Kidney (tissue), 14 donors: ENCODE results near the gene HSPA9. TPM values are rescaled to one million over a fixed set of nuclear protein-coding genes. Genes with fewer than 3 reads are reported as not detected.

ENCODE experiments used
- DNase-seq, 5 donors: peaks; one replicate each; pipeline ENCODE4 v3.0.0-alpha.2; 2013 to 2020
- FAIRE-seq: peaks from 2 replicates; lab custom pipeline; 2012; peaks lifted over from hg19 to GRCh38; lab: Jason Lieb, UNC
- H3K27ac ChIP-seq, 2 donors: one replicate each; pipeline ENCODE4 v1.7.0; 2013; ENCODE audit warnings: low read depth in 2 of 2, low read length in 2 of 2, inconsistent platforms in 1 of 2
- H3K27me3 ChIP-seq: one replicate; pipeline ENCODE4 v1.7.1; 2013; ENCODE audit warnings: low read length, inconsistent platforms; ENCODE audit not compliant: control insufficient read depth, insufficient read depth
- H3K36me3 ChIP-seq, 3 donors: one replicate each; pipeline versions ENCODE4 v1.7.0 to v1.7.1; 2013; ENCODE audit warnings: low read length in 3 of 3, control low read depth in 1 of 3, inconsistent platforms in 1 of 3; ENCODE audit not compliant: insufficient read depth in 3 of 3, control insufficient read depth in 2 of 3
- H3K4me1 ChIP-seq, 3 donors: one replicate each; pipeline versions ENCODE4 v1.7.0 to v1.7.1; 2013; ENCODE audit warnings: low read length in 3 of 3, inconsistent platforms in 1 of 3, low read depth in 1 of 3; ENCODE audit not compliant: control insufficient read depth in 2 of 3, insufficient read depth in 2 of 3
- H3K4me3 ChIP-seq, 3 donors: one replicate each; pipeline versions ENCODE4 v1.7.0 to v1.8.1; 2013; ENCODE audit warnings: low read length in 3 of 3, control low read depth in 1 of 3, inconsistent platforms in 1 of 3
- H3K9ac ChIP-seq, 3 donors: one replicate each; pipeline versions ENCODE4 v1.7.0 to v1.7.1; 2013; ENCODE audit warnings: low read length in 3 of 3, control low read depth in 1 of 3, inconsistent platforms in 1 of 3
- H3K9me3 ChIP-seq, 3 donors: one replicate each; pipeline versions ENCODE4 v1.7.0 to v1.7.1; 2013; ENCODE audit warnings: low read length in 3 of 3, control low read depth in 1 of 3, inconsistent platforms in 1 of 3; ENCODE audit not compliant: control insufficient read depth in 2 of 3, insufficient read depth in 1 of 3
- CTCF ChIP-seq: IDR thresholded peaks from 3 replicates; pipeline ENCODE4 v1.5.1; 2012; ENCODE audit warnings: mild to moderate bottlenecking, moderate library complexity, borderline replicate concordance; ENCODE audit not compliant: insufficient read depth; ENCODE audit errors: extremely low read depth
- intact Hi-C: fragments of 100-400 bp; cut with DNase I; formaldehyde crosslinking; loops from one replicate; pipeline ENCODE4 v1.11.1; 2022
- polyA plus RNA-seq: library from polyadenylated mRNA; stranded (reverse); fragments of 350-450 nt; fragmentation: Illumina TruSeq; extraction: RNeasy Lipid Tissue Mini Kit (QIAGEN cat#74804); gene quantifications from one replicate; pipeline ENCODE4 v1.2.3, GENCODE V29; 2014; ENCODE audit warnings: low read depth, low replicate concordance; ENCODE audit not compliant: insufficient read depth
- total RNA-seq: library from RNA; stranded (reverse); fragmentation: NEBNext Ultra II Directional; extraction: Animal tissue kit (Norgen Biotek cat#: 25700); gene quantifications from one replicate; pipeline ENCODE4 v1.2.1, GENCODE V29; 2021
- donor health status: control.
- donor health status: control.
- donor health status: control.
- donor health status: control.
- donor health status: control.
- donor health status: DM: yes; HTN: yes; CAD: no.
- donor health status: Normal renal cell carcinoma (clear cell type).

The HSPA9 gene
- total and polyA plus RNA-seq, 2 donors from 2014 or later: 192 to 331 TPM

GRCh38 chr5:138603249-138603920 lies 28.2 kb upstream of the HSPA9 start:
- intact Hi-C loops: no loop called here
- peaks cover 0 to 12% (median 0%) of the 10 kb centered on the region in 3 donors for H3K4me1 ChIP-seq
- no peak for FAIRE-seq
- H3K9ac ChIP-seq: no peak overlapping the region
- no peak overlapping the region for H3K4me3 ChIP-seq
- no peak for TF ChIP-seq CTCF
- H3K36me3 ChIP-seq: no peaks in the 10 kb centered on the region
- H3K27ac ChIP-seq: no peak overlapping the region
- peak in 1 of 5 donors; percentile 29 for DNase-seq
- no peaks in the 10 kb centered on the region for H3K9me3 ChIP-seq
- no peaks in the 10 kb centered on the region for H3K27me3 ChIP-seq

DNA sequence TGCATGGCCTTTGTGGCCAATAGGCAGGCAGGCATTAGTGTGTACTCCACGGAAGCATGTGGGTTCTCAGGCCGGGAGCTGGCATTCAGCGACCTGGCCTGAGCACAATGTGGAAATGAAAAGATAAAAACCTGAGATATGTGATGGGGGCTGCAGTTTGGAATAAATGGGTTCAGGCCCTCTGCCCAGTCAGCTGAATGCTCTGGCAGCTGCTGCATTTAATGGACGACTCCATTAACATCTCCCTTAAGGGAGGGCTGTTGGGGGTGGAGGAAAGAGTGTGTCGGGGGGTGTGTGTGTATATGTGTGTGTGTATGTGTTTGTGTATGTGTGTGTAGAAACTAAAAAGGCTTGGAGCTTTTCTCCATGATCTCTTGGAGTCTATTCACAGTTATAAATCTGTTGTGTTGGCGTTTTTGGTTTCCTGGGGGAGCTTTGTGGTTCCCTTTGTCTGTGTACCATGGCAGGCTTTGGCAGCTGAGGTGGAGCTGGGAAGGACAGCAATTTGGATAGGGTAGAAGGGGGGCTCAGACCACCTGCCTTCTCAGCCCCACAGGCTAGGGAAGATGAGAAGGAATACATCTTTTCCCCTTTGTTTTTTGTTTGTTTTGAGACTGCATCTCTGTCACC lies 27.3 kb upstream of the HSPA9 start:
- Histone ChIP-seq H3K4me1 (peaks cover 0 to 12% (median 0%) of the 10 kb centered on the region in 3 donors), H3K9me3 (no peaks in the 10 kb centered on the region), H3K36me3 (no peaks in the 10 kb centered on the region), H3K27ac (no peak overlapping the region), H3K4me3 (no peak overlapping the region), H3K27me3 (no peaks in the 10 kb centered on the region), H3K9ac (no peak overlapping the region)
- DNase-seq (no peak), FAIRE-seq (no peak)
- TF ChIP-seq CTCF: no peak
- intact Hi-C loops: no loop called here

GRCh38 chr5:138601444-138601843 lies 26.2 kb upstream of the HSPA9 start:
- DNase-seq (peak in 1 of 5 donors; percentile 34), FAIRE-seq (no peak)
- no peak overlapping the region for H3K27ac ChIP-seq
- no peak overlapping the region for H3K4me3 ChIP-seq
- H3K27me3 ChIP-seq: no peaks in the 10 kb centered on the region
- H3K9me3 ChIP-seq: no peaks in the 10 kb centered on the region
- TF ChIP-seq CTCF: no peak
- intact Hi-C loops: no loop called here
- H3K36me3 ChIP-seq: no peaks in the 10 kb centered on the region
- no peak overlapping the region for H3K9ac ChIP-seq
- H3K4me1 ChIP-seq: peaks cover 0 to 12% (median 0%) of the 10 kb centered on the region in 3 donors
